ENCODE data around the gene SEMA3G. TPM values are rescaled to one million over a fixed set of nuclear protein-coding genes. Genes with fewer than 3 reads are reported as not detected.
A peak's percentile ranks its signal among the peaks of the same experiment; 100 is the strongest.

The SEMA3G gene
- total RNA-seq, 3 donors from 2014 or later (not counting 1 experiment from before 2014, with no cell fraction given), result 0.07 to 0.55 TPM; not detected in 1

DNA sequence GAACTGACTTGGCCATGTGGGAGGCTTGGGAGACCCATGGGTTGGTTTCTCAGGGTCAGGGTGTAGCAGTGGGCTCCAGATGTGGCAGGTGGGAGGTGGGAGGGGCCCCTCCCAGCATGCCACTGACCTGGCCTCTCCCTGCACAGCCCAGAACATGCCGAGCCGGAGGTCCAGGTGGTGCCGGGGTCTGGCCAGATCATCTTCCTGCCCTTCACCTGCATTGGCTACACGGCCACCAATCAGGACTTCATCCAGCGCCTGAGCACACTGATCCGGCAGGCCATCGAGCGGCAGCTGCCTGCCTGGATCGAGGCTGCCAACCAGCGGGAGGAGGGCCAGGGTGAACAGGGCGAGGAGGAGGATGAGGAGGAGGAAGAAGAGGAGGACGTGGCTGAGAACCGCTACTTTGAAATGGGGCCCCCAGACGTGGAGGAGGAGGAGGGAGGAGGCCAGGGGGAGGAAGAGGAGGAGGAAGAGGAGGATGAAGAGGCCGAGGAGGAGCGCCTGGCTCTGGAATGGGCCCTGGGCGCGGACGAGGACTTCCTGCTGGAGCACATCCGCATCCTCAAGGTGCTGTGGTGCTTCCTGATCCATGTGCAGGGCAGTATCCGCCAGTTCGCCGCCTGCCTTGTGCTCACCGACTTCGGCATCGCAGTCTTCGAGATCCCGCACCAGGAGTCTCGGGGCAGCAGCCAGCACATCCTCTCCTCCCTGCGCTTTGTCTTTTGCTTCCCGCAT lies 42.3 kb upstream of the SEMA3G start:
- no peak for TF ChIP-seq CTCF (IDR thresholded peaks at IDR 0.05)
- Histone ChIP-seq H3K4me1 (ENCODE audit: control insufficient read depth, insufficient read depth, low read length) (peaks cover 12% of the 10 kb centered on the region), H3K27ac (ENCODE audit: low read length) (no peak overlapping the region), H3K9me3 (ENCODE audit: control insufficient read depth, insufficient read depth, low read length) (no peaks in the 10 kb centered on the region), H3K36me3 (ENCODE audit: control insufficient read depth, insufficient read depth, low read length) (peaks cover 63% of the 10 kb centered on the region), H3K27me3 (ENCODE audit: control insufficient read depth, insufficient read depth, low read length) (no peaks in the 10 kb centered on the region), H3K4me3 (ENCODE audit: low read length) (no peak overlapping the region)
- H3K9me3 Mint-ChIP-seq, result no peaks in the 10 kb centered on the region
- 95% methylated on average over 31 of the region's 31 CpGs for WGBS (ENCODE audit: insufficient coverage)
- no peak for ATAC-seq
- peaks cover 0 to 4% of the 10 kb centered on the region in 2 donors for H3K4me1 Mint-ChIP-seq
- no peaks in the 10 kb centered on the region for H3K27me3 Mint-ChIP-seq (ENCODE audit: low read depth in 2 of 2)
- H3K4me3 Mint-ChIP-seq, result no peak overlapping the region
- DNase-seq, result no peak
- H3K36me3 Mint-ChIP-seq, result no peaks in the 10 kb centered on the region
- H3K27ac Mint-ChIP-seq, result peak overlapping the region in 1 of 2 donors; percentile 38
- intact Hi-C loops (cut with micrococcal nuclease), result no loop called here

- H3K27me3 Mint-ChIP-seq (ENCODE audit: low read depth in 2 of 2), result no peaks in the 10 kb centered on the region
- Histone ChIP-seq H3K4me3 (ENCODE audit: low read length) (no peak overlapping the region), H3K27ac (ENCODE audit: low read length) (no peak overlapping the region), H3K4me1 (ENCODE audit: control insufficient read depth, insufficient read depth, low read length) (no peaks in the 10 kb centered on the region), H3K27me3 (ENCODE audit: control insufficient read depth, insufficient read depth, low read length) (no peaks in the 10 kb centered on the region), H3K36me3 (ENCODE audit: control insufficient read depth, insufficient read depth, low read length) (peaks cover 62% of the 10 kb centered on the region), H3K9me3 (ENCODE audit: control insufficient read depth, insufficient read depth, low read length) (no peaks in the 10 kb centered on the region)
- H3K9me3 Mint-ChIP-seq, result no peaks in the 10 kb centered on the region
- peak overlapping the region in 1 of 2 donors; percentile 51 for H3K27ac Mint-ChIP-seq
- H3K36me3 Mint-ChIP-seq, result no peaks in the 10 kb centered on the region
- no peak for ATAC-seq
- 80% methylated on average over 8 of the region's 10 CpGs for WGBS (ENCODE audit: insufficient coverage)
- no peak for TF ChIP-seq CTCF (IDR thresholded peaks at IDR 0.05)
- intact Hi-C loops (cut with micrococcal nuclease), result no loop called here
- DNase-seq, result no peak
- no peak overlapping the region for H3K4me3 Mint-ChIP-seq
- peaks cover 0 to 4% of the 10 kb centered on the region in 2 donors for H3K4me1 Mint-ChIP-seq
Observed at GRCh38 chr3:52484680-52485461, 40.0 kb upstream of the SEMA3G start.

DNA sequence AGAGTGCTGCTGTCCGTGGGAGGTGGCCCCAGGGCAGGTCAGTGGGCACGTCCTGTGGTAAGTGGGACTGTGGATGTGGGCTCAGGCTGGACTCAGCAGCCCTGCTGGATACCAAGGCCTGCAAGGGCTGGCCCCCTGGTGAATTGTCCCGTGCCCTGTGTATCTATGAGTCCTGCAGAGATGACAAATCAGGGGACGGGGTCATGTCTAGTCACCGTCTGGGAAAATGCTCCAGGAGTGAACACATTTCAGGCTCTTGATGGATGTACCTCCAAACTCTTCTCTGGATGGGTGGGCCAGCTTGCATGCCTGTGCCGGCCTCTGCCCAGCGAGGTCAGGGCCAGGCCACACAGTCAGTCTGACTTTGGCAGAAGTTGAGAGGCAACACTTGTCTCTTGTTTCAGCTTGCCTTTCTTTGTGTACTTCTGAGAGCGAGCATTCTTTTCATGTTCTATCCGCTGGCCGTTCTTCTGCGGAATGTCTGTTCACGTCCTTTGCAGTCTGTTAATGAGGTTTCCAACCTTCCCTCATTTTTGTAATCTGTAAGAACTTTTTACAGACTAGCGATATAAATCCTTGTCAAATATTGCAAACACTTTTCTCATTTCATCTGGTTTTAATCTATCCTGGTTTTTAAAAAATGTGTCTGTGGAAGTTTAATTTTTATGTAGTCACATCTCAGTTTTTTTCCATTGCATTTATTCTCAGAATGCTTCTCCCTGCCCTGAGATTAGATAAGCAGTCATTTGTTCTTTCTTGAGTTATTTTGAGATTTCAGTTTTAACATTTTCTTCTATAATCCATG lies 38.9 kb upstream of the SEMA3G start:
- H3K27me3 Mint-ChIP-seq (ENCODE audit: low read depth in 2 of 2), result no peaks in the 10 kb centered on the region
- no peak for TF ChIP-seq CTCF (IDR thresholded peaks at IDR 0.05)
- no peak overlapping the region for H3K4me3 ChIP-seq (ENCODE audit: low read length)
- peak in 1 of 3 donors; percentile 5 for ATAC-seq
- intact Hi-C loops (cut with micrococcal nuclease), result no loop called here
- no peak overlapping the region for H3K27ac ChIP-seq (ENCODE audit: low read length)
- H3K4me3 Mint-ChIP-seq, result no peak overlapping the region
- H3K4me1 ChIP-seq (ENCODE audit: control insufficient read depth, insufficient read depth, low read length), result no peaks in the 10 kb centered on the region
- peaks cover 64% of the 10 kb centered on the region for H3K36me3 ChIP-seq (ENCODE audit: control insufficient read depth, insufficient read depth, low read length)
- no peaks in the 10 kb centered on the region for H3K9me3 ChIP-seq (ENCODE audit: control insufficient read depth, insufficient read depth, low read length)
- peak overlapping the region in 1 of 2 donors; percentile 29 for H3K27ac Mint-ChIP-seq
- no peaks in the 10 kb centered on the region for H3K27me3 ChIP-seq (ENCODE audit: control insufficient read depth, insufficient read depth, low read length)
- peaks cover 0 to 4% of the 10 kb centered on the region in 2 donors for H3K4me1 Mint-ChIP-seq
- over 99% methylated on average over 12 of the region's 13 CpGs for WGBS (ENCODE audit: insufficient coverage)
- no peaks in the 10 kb centered on the region for H3K36me3 Mint-ChIP-seq
- no peak for DNase-seq
- H3K9me3 Mint-ChIP-seq, result no peaks in the 10 kb centered on the region
